ENCODE data around the gene ATXN7L1.

DNA sequence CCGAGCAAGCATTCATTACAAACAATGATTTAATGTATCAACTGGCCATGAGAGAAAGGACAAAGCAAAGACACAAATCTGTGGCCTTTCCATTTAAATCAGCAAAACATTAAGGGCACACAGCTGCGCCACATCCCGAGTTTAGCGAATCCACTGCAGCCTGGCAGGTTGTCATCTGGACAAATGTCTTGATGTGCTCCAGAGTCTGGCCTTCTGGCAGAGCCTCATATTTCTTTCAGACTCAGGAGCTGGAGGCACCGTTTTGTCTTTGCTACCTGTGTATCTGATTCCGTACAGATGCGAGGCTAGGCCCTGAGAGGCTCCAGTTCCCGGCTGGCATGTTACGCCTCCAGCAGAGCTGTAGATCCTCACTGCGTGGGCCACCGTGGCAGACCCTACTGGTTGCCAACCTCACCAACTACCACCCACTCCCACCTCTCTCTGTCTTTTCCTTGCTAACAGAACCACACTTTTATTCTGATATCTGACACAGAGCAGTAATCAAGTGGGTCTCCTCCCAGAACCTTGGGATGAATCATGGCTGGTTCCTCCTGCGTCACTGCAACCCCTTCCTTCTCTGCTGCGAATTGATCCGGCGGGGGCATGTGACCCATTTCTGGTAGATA lies 254.2 kb downstream of the ATXN7L1 start:
- TF ChIP-seq, protein P1, sequence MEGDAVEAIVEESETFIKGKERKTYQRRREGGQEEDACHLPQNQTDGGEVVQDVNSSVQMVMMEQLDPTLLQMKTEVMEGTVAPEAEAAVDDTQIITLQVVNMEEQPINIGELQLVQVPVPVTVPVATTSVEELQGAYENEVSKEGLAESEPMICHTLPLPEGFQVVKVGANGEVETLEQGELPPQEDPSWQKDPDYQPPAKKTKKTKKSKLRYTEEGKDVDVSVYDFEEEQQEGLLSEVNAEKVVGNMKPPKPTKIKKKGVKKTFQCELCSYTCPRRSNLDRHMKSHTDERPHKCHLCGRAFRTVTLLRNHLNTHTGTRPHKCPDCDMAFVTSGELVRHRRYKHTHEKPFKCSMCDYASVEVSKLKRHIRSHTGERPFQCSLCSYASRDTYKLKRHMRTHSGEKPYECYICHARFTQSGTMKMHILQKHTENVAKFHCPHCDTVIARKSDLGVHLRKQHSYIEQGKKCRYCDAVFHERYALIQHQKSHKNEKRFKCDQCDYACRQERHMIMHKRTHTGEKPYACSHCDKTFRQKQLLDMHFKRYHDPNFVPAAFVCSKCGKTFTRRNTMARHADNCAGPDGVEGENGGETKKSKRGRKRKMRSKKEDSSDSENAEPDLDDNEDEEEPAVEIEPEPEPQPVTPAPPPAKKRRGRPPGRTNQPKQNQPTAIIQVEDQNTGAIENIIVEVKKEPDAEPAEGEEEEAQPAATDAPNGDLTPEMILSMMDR (IDR thresholded peaks at IDR 0.05), result no peak
- no peak for TF ChIP-seq POLR2A (IDR thresholded peaks at IDR 0.05)
- TF ChIP-seq POLR2AphosphoS5 (IDR thresholded peaks at IDR 0.05; ENCODE audit: insufficient read depth in 1 of 2, low read depth in 1 of 2), result no peak
